D721Med (cell line): ENCODE measurements around the gene C2CD3.
"Not testable (repeated sequence)": the region's sequence is repeated elsewhere in the genome, so short reads cannot be mapped to it uniquely, and the experiment has no call there.

Experiments
- DNase-seq: peaks from one replicate; pipeline ENCODE4 v3.0.0; 2011; ENCODE audit warnings: low spot score; ENCODE audit not compliant: insufficient read length
- FAIRE-seq: peaks from 2 replicates; lab custom pipeline; 2011; peaks lifted over from hg19 to GRCh38; lab: Jason Lieb, UNC
- TF ChIP-seq, protein P1 (sequence below): IDR thresholded peaks from 2 replicates; pipeline ENCODE4 v1.5.1; 2012; ENCODE audit warnings: mild to moderate bottlenecking, control low read depth; ENCODE audit not compliant: insufficient read depth; ENCODE audit errors: missing control alignments

C2CD3 gene

DNA sequence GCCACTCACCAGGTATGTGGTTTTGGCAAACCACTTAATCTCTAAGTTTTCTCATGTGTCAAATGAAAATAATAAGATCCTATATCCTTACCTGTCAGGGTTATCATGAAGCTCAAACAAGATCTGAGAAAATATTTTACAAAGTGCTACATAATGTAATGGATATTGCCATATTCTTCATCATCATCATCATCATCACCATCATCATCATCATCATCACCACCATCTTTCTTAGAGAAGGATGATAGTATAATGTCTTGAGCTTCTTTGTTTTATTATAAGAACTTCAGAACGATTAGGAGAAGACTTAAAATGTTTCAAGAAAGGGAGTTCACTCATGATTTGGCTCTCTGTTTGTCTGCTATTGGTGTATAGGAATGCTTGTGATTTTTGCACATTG lies 89.4 kb downstream of the C2CD3 start:
- DNase-seq, result no peak
- TF ChIP-seq, protein P1, sequence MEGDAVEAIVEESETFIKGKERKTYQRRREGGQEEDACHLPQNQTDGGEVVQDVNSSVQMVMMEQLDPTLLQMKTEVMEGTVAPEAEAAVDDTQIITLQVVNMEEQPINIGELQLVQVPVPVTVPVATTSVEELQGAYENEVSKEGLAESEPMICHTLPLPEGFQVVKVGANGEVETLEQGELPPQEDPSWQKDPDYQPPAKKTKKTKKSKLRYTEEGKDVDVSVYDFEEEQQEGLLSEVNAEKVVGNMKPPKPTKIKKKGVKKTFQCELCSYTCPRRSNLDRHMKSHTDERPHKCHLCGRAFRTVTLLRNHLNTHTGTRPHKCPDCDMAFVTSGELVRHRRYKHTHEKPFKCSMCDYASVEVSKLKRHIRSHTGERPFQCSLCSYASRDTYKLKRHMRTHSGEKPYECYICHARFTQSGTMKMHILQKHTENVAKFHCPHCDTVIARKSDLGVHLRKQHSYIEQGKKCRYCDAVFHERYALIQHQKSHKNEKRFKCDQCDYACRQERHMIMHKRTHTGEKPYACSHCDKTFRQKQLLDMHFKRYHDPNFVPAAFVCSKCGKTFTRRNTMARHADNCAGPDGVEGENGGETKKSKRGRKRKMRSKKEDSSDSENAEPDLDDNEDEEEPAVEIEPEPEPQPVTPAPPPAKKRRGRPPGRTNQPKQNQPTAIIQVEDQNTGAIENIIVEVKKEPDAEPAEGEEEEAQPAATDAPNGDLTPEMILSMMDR, result no peak
- no peak for FAIRE-seq

DNA sequence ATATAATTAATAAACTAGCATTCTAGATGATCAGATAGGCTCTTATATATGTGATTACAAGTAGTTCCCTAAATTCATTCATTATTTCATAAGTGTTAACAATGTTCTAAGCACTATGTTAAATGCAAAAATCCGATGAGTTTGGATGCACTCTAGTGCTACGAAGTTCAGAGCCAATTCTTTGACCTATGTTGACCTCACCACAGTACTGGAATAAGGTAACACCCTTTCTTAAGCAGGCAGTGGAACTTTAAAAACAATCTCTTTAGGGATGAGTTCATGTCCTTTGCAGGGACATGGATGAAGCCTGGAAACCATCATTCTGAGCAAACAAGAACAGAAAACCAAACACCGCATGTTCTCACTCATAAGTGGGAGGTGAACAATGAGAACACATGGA lies 93.6 kb downstream of the C2CD3 start:
- FAIRE-seq, result no peak

DNA sequence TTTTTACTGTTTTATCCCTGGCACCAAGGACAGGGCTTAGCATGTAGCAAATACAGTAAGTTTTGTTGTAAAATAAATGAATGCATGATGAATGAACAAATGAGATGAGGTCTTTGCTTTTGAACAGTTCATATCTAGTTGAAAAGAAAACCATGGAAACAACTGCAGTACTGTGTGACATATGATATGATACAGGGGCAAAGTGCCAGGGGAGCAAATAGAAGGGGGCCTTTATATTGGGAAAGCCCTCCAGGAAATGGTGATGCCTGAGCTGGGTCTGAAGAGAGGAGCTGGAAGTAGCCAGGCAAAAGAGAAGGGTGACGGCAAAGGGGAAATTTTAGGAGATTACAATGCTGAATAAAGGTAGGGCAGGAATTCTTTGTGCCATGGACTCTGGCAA lies 98.1 kb downstream of the C2CD3 start:
- DNase-seq, result no peak
- no peak for FAIRE-seq
- TF ChIP-seq, protein P1, result no peak

More for the DNA sequence above, 93.6 kb downstream of the C2CD3 start:
- TF ChIP-seq, protein P1, result no peak
- no peak for DNase-seq

DNA sequence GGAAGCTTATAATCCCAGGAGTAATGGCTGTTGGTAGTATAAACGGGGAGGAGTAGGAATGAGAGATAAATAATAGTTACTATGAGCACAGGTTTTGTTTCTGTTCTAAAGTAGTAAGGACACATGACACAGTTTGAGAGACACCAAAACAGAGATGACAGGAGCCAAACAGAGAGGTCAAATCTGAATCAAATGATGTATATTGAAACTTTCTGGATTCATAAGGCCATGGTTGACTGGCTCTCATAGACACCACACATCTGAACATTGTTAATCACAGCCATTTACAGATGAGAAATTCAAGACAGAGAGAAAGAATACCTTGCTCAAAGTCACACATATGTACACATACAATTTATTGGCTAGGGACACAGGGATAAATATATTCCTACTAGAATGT lies 98.5 kb downstream of the C2CD3 start:
- DNase-seq (no peak), FAIRE-seq (no peak)
- TF ChIP-seq, protein P1, result no peak

DNA sequence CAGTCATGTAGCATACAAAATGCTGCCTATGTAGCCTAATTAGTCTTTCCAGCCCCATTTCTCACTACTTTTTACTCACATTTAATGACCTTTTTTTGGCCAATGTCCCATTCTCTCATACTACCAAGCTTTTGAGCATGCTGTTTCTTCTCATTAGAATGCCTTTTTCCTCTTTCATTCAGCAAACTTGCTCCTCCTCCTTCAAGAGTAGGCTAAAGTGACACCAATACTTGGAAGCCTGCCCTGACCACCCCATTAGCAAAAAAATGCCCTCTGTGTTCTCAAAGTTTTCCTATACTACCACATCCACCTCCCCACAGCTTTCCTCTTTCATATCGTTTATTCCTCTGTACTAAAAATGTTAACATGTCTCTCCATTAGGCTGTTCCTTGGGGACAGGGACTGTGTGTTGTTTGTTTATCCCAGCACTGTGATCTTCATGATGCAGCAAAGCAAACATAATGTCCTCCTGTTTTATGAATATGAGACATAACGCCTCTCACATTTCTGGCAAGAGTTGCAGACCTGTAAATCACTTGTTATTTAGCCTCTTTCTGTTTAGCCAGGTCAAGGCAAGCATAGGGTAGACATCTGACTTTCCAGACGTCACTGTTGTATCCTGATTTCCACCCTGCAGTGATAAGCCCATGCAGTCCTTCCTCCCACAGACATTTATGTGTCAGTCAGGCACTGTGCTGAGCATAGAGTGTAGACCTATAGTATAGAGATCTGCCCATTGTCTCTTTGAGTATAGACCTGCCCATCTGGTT lies 99.9 kb downstream of the C2CD3 start:
- DNase-seq (no peak), FAIRE-seq (no peak)
- TF ChIP-seq, protein P1, result no peak

DNA sequence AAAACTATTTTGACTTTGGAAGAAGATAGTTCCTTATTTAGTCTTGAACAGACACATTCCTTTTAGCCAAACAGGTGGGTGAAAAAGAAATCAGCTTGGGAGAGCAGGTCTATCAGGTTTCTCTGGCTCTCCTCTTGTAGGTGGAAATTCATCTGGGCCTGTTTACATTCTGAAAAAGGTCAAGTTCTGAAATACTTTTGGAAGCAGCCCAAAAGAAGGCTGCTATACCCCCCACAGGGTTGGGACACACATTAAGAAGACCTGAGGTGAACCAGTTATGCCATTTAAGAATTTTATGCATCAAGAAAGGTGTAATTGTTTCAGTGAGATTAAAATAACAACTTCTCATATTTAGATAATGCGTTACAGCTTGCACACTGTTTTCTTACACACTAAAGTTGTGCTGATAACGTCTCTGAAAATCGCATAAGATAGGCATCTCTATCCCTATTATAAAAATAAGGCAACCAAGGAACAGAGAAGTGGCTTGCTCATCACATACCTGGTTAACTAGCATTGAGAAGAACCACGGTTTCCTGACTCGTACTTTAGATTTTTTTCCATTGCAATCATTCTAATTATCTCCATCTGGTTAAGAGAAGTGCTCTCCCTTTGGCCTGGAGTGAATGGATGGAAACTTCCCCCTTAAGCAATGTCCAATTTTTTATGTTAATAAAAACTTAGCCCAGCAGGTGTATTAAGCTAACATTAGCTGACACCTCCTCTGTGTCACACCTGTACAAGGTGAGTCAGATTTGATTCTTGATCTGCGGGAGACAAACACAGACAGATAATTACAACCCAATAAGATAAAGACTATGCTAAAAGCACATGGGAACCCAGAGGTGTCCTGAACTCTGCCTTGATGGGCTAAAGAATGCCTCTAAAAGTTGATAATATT lies 101.4 kb downstream of the C2CD3 start:
- no peak for FAIRE-seq
- no peak for DNase-seq

DNA sequence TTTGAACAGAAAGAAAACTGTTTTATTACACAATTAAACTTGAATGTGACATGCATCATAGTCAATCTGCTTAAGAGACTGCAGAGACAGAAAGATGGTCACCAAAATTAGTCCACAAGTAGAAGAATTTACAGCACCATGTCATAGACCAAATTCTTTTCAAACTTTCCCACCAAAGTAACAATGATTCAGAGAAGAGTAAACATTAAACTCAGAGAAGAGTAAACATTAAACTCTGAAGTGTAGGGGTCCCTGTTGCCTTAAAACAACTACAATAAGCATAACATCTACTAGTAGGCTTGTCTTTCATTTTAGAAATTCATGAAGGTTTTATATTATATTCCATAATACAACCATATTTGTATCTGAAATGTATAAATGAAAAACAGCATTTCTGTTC lies 104.1 kb downstream of the C2CD3 start:
- not testable (repeated sequence) for FAIRE-seq, DNase-seq

More for the DNA sequence above, 101.4 kb downstream of the C2CD3 start:
- TF ChIP-seq, protein P1, result no peak

DNA sequence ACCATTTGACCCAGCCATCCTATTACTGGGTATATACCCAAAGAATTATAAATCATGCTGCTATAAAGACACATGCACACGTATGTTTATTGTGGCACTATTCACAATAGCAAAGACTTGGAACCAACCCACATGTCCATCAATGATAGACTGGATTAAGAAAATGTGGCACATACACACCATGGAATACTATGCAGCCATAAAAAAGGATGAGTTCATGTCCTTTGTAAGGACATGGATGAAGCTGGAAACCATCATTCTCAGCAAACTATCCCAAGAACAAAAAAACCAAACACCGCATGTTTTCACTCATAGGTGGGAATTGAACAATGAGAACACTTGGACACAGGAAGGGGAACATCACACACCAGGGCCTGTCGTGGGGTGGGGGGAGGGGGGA lies 105.3 kb downstream of the C2CD3 start:
- DNase-seq, FAIRE-seq: not testable (repeated sequence)

DNA sequence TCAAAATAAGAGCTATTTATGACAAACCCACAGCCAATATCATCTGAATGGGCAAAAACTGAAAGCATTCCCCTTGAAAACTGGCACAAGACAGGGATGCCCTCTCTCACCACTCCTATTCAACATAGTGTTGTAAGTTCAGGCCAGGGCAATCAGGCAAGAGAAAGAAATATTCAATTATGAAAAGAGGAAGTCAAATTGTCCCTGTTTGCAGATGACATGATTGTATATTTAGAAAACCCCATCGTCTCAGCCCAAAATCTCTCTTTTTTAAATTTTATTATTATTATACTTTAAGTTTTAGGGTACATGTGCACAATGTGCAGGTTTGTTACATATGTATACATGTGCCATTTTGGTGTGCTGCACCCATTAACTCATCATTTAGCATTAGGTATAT lies 107.2 kb downstream of the C2CD3 start:
- DNase-seq, FAIRE-seq: not testable (repeated sequence)

DNA sequence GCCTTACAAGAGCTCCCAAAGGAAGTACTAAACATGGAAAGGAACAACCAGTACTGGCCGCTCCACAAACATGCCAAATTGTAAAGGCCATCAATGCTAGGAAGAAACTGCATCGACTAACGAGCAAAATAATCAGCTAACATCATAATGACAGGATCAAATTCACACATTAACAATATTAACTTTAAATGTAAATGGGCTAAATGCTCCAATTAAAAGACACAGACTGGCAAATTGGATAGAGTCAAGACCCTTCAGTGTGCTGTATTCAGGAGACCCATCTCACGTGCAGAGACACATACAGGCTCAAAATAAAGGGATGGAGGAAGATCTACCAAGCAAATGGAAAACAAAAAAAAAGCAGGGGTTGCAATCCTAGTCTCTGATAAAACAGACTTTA lies 109.2 kb downstream of the C2CD3 start:
- FAIRE-seq, DNase-seq: not testable (repeated sequence)
